GM21423 (cell line): Measurements from ENCODE around the gene GRK5.

Source experiments
- ATAC-seq: cut with Tn5 transposase; IDR thresholded peaks from one replicate; pipeline ENCODE4 v1.9.1; 2021; ENCODE audit warnings: mild to moderate bottlenecking, moderate library complexity; ENCODE audit not compliant: unreplicated experiment

The GRK5 gene

GRCh38 chr10:119415121-119415520 is 207.8 kb downstream of the GRK5 start:
- no peak for ATAC-seq

- ATAC-seq, result no peak
Observed at GRCh38 chr10:119415536-119416503, 208.4 kb downstream of the GRK5 start.

GRCh38 chr10:119416855-119417254 is 209.5 kb downstream of the GRK5 start:
- ATAC-seq, result peak; percentile 61

GRCh38 chr10:119417852-119418251 is 210.5 kb downstream of the GRK5 start:
- no peak for ATAC-seq

- no peak for ATAC-seq
Observed at GRCh38 chr10:119418362-119418761, 211.0 kb downstream of the GRK5 start.

GRCh38 chr10:119419931-119420330 is 212.6 kb downstream of the GRK5 start:
- no peak for ATAC-seq

GRCh38 chr10:119420950-119421875 is 213.8 kb downstream of the GRK5 start:
- no peak for ATAC-seq

- no peak for ATAC-seq
Observed at GRCh38 chr10:119421891-119422681, 214.7 kb downstream of the GRK5 start.

GRCh38 chr10:119422682-119423509 is 215.5 kb downstream of the GRK5 start:
- ATAC-seq, result no peak

- no peak for ATAC-seq
Observed at GRCh38 chr10:119423510-119424257, 216.3 kb downstream of the GRK5 start.

GRCh38 chr10:119424258-119424975 is 217.0 kb downstream of the GRK5 start:
- no peak for ATAC-seq

- no peak for ATAC-seq
Observed at GRCh38 chr10:119425102-119425880, 217.9 kb downstream of the GRK5 start.

- no peak for ATAC-seq
Observed at GRCh38 chr10:119425881-119426170, 218.5 kb downstream of the GRK5 start.

GRCh38 chr10:119426699-119427098 is 219.3 kb downstream of the GRK5 start:
- ATAC-seq, result no peak

- ATAC-seq, result no peak
Observed at GRCh38 chr10:119427263-119427864, 220.0 kb downstream of the GRK5 start.

- ATAC-seq, result no peak
Observed at GRCh38 chr10:119428789-119429188, 221.4 kb downstream of the GRK5 start.

- ATAC-seq, result no peak
Observed at GRCh38 chr10:119429771-119430170, 222.4 kb downstream of the GRK5 start.
